ENCODE results near the gene CAMK2B. TPM values are rescaled to one million over a fixed set of nuclear protein-coding genes. Genes with fewer than 3 reads are reported as not detected.

CAMK2B gene
- total and polyA plus RNA-seq, 5 donors from 2014 or later: not detected

DNA sequence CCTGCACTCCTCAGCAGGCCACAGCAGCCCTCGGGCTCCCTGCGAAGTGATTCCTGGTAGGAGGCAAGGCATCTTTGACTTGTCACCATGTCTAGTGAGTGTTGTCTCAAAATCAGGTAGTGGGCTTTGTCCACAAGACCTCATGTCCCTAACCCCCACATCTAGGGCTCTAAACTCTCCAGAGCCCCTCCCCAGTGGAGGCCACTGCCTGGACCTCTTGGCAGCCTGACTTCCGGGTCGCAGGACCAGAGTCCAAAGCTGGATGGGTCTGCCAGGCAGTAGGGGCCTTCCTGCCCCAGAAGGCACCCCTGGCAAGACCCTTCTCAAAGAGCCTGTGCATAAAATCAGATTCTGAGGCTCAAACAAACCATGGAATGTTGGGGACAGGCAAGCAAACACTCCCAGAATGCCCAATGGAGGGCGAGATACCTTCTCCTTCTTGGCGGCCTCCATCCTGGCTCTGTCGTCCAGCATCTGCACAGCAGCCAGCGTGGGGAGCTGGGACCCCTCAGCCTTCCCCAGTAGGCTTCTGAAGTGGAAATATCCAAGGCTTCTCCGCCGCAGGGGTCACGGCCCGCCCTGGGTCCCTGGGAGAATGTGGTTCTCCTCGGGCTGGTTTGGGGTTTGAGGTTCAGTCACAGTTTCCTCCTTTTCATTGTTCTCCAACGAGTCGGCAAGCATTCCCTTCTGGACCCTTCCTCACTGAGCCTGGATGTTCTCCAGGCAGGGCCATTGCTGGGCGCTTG is 136.7 kb downstream of the CAMK2B start:
- H3K9me3 ChIP-seq (ENCODE audit: control insufficient read depth in 2 of 2, low read length in 2 of 2): no peaks in the 10 kb centered on the region
- ATAC-seq (ENCODE audit: low read depth in 2 of 2) (no peak), DNase-seq (no peak)
- H3K27ac ChIP-seq (ENCODE audit: insufficient read depth, low read length, poor library complexity, severe bottlenecking): no peak overlapping the region
- Mint-ChIP-seq H3K27me3 (peaks cover 16% of the 10 kb centered on the region), H3K4me1 (no peaks in the 10 kb centered on the region), H3K36me3 (no peaks in the 10 kb centered on the region), H3K4me3 (no peak overlapping the region), H3K27ac (peak overlapping the region in 1 of 3 donors; percentile 76), H3K9me3 (no peaks in the 10 kb centered on the region)
- no peaks in the 10 kb centered on the region for H3K36me3 ChIP-seq (ENCODE audit: control insufficient read depth, insufficient read depth, low read length)
- H3K4me3 ChIP-seq (ENCODE audit: low read depth, low read length): no peak overlapping the region
- no peaks in the 10 kb centered on the region for H3K4me1 ChIP-seq (ENCODE audit: control insufficient read depth, insufficient read depth, low read length, poor library complexity, severe bottlenecking)
- peaks cover 2% of the 10 kb centered on the region for H3K27me3 ChIP-seq (ENCODE audit: control insufficient read depth, insufficient read depth, low read length)

GRCh38 chr7:44187636-44188416 is 137.6 kb downstream of the CAMK2B start:
- no peaks in the 10 kb centered on the region for H3K4me1 ChIP-seq (ENCODE audit: control insufficient read depth, insufficient read depth, low read length, poor library complexity, severe bottlenecking)
- Mint-ChIP-seq H3K36me3 (no peaks in the 10 kb centered on the region), H3K4me3 (no peak overlapping the region), H3K4me1 (no peaks in the 10 kb centered on the region), H3K27ac (peak overlapping the region in 1 of 3 donors; percentile 76), H3K27me3 (peaks cover 10% of the 10 kb centered on the region), H3K9me3 (peaks cover 0 to 4% (median 2%) of the 10 kb centered on the region in 7 donors)
- no peaks in the 10 kb centered on the region for H3K36me3 ChIP-seq (ENCODE audit: control insufficient read depth, insufficient read depth, low read length)
- DNase-seq (no peak), ATAC-seq (ENCODE audit: low read depth in 2 of 2) (no peak)
- peaks cover 0 to 4% of the 10 kb centered on the region in 2 experiments for H3K9me3 ChIP-seq (ENCODE audit: control insufficient read depth in 2 of 2, low read length in 2 of 2)
- peaks cover 2% of the 10 kb centered on the region for H3K27me3 ChIP-seq (ENCODE audit: control insufficient read depth, insufficient read depth, low read length)
- no peak overlapping the region for H3K4me3 ChIP-seq (ENCODE audit: low read depth, low read length)
- H3K27ac ChIP-seq (ENCODE audit: insufficient read depth, low read length, poor library complexity, severe bottlenecking): no peak overlapping the region

GRCh38 chr7:44186736-44187135 is 138.7 kb downstream of the CAMK2B start:
- no peaks in the 10 kb centered on the region for H3K4me1 Mint-ChIP-seq
- no peak overlapping the region for H3K4me3 Mint-ChIP-seq
- no peaks in the 10 kb centered on the region for H3K36me3 Mint-ChIP-seq
- no peak overlapping the region for H3K27ac Mint-ChIP-seq
- no peak for ATAC-seq (ENCODE audit: low read depth in 2 of 2)
- peaks cover 0 to 12% (median 4%) of the 10 kb centered on the region in 7 donors for H3K9me3 Mint-ChIP-seq
- peaks cover 7% of the 10 kb centered on the region for H3K27me3 Mint-ChIP-seq
- no peaks in the 10 kb centered on the region for H3K36me3 ChIP-seq (ENCODE audit: control insufficient read depth, insufficient read depth, low read length)
- H3K27me3 ChIP-seq (ENCODE audit: control insufficient read depth, insufficient read depth, low read length): peaks cover 5% of the 10 kb centered on the region
- H3K4me3 ChIP-seq (ENCODE audit: low read depth, low read length): no peak overlapping the region
- H3K4me1 ChIP-seq (ENCODE audit: control insufficient read depth, insufficient read depth, low read length, poor library complexity, severe bottlenecking): no peaks in the 10 kb centered on the region
- H3K27ac ChIP-seq (ENCODE audit: insufficient read depth, low read length, poor library complexity, severe bottlenecking): no peak overlapping the region
- no peak for DNase-seq
- peaks cover 7% of the 10 kb centered on the region in 2 experiments for H3K9me3 ChIP-seq (ENCODE audit: control insufficient read depth in 2 of 2, low read length in 2 of 2)

- peaks cover 0 to 12% (median 4%) of the 10 kb centered on the region in 7 donors for H3K9me3 Mint-ChIP-seq
- Histone ChIP-seq H3K9me3 (ENCODE audit: control insufficient read depth in 2 of 2, low read length in 2 of 2) (peaks cover 7% of the 10 kb centered on the region in 2 experiments), H3K4me1 (ENCODE audit: control insufficient read depth, insufficient read depth, low read length, poor library complexity, severe bottlenecking) (no peaks in the 10 kb centered on the region), H3K27me3 (ENCODE audit: control insufficient read depth, insufficient read depth, low read length) (peaks cover 5% of the 10 kb centered on the region), H3K36me3 (ENCODE audit: control insufficient read depth, insufficient read depth, low read length) (no peaks in the 10 kb centered on the region), H3K27ac (ENCODE audit: insufficient read depth, low read length, poor library complexity, severe bottlenecking) (no peak overlapping the region), H3K4me3 (ENCODE audit: low read depth, low read length) (no peak overlapping the region)
- no peak overlapping the region for H3K27ac Mint-ChIP-seq
- H3K4me3 Mint-ChIP-seq: no peak overlapping the region
- DNase-seq (no peak), ATAC-seq (ENCODE audit: low read depth in 2 of 2) (no peak)
- H3K27me3 Mint-ChIP-seq: no peaks in the 10 kb centered on the region
- no peaks in the 10 kb centered on the region for H3K4me1 Mint-ChIP-seq
- H3K36me3 Mint-ChIP-seq: no peaks in the 10 kb centered on the region
These were observed 139.7 kb downstream of the CAMK2B start for GRCh38 chr7:44185729-44186128.

DNA sequence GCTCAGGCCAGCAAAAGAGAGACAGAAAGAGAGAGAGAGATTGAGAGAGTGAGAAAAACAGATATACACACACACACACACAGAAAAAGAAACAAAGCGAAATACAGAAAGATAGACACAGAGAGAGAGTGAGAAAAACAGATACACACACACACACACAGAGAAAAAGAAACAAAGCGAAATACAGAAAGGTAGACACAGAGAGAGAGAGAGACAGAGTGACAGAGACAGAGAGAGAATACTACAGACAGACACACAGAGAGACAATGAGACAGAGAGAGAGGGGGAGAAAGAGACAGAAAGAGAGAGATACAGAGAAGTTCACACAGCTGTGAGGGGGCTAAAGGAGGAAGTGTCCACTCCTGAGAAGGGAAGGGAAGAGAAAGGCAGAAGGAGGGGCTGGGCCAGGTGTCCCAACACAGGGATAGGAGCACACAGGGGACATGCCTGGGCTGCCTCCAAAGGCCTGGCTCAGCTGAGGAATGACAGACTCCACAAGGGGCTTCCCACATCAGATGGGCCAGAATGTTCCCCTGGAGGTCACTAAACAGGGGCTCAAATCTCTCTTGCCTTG is 140.4 kb downstream of the CAMK2B start:
- Histone ChIP-seq H3K27me3 (ENCODE audit: control insufficient read depth, insufficient read depth, low read length) (peaks cover 5% of the 10 kb centered on the region), H3K36me3 (ENCODE audit: control insufficient read depth, insufficient read depth, low read length) (no peaks in the 10 kb centered on the region), H3K9me3 (ENCODE audit: control insufficient read depth in 2 of 2, low read length in 2 of 2) (peaks cover 7% of the 10 kb centered on the region in 2 experiments), H3K4me3 (ENCODE audit: low read depth, low read length) (no peak overlapping the region), H3K4me1 (ENCODE audit: control insufficient read depth, insufficient read depth, low read length, poor library complexity, severe bottlenecking) (no peaks in the 10 kb centered on the region), H3K27ac (ENCODE audit: insufficient read depth, low read length, poor library complexity, severe bottlenecking) (no peak overlapping the region)
- H3K27me3 Mint-ChIP-seq: no peaks in the 10 kb centered on the region
- DNase-seq: no peak
- H3K27ac Mint-ChIP-seq: peak overlapping the region in 1 of 3 donors; percentile 21
- H3K4me1 Mint-ChIP-seq: no peaks in the 10 kb centered on the region
- H3K36me3 Mint-ChIP-seq: no peaks in the 10 kb centered on the region
- peaks cover 0 to 12% (median 4%) of the 10 kb centered on the region in 7 donors for H3K9me3 Mint-ChIP-seq
- no peak for ATAC-seq (ENCODE audit: low read depth in 2 of 2)
- H3K4me3 Mint-ChIP-seq: no peak overlapping the region

- Mint-ChIP-seq H3K36me3 (peaks cover under 1% of the 10 kb centered on the region), H3K27ac (no peak overlapping the region), H3K27me3 (peaks cover 2% of the 10 kb centered on the region), H3K4me1 (no peaks in the 10 kb centered on the region), H3K4me3 (no peak overlapping the region), H3K9me3 (peaks cover 0 to 12% (median 4%) of the 10 kb centered on the region in 7 donors)
- no peak for ATAC-seq (ENCODE audit: low read depth in 2 of 2)
- no peak overlapping the region for H3K27ac ChIP-seq (ENCODE audit: insufficient read depth, low read length, poor library complexity, severe bottlenecking)
- no peak for DNase-seq
- H3K36me3 ChIP-seq (ENCODE audit: control insufficient read depth, insufficient read depth, low read length): no peaks in the 10 kb centered on the region
- no peak overlapping the region for H3K4me3 ChIP-seq (ENCODE audit: low read depth, low read length)
- H3K27me3 ChIP-seq (ENCODE audit: control insufficient read depth, insufficient read depth, low read length): peaks cover 7% of the 10 kb centered on the region
- H3K4me1 ChIP-seq (ENCODE audit: control insufficient read depth, insufficient read depth, low read length, poor library complexity, severe bottlenecking): no peaks in the 10 kb centered on the region
- peaks cover 7% of the 10 kb centered on the region in 2 experiments for H3K9me3 ChIP-seq (ENCODE audit: control insufficient read depth in 2 of 2, low read length in 2 of 2)
These were observed 141.1 kb downstream of the CAMK2B start for GRCh38 chr7:44184206-44184872.

DNA sequence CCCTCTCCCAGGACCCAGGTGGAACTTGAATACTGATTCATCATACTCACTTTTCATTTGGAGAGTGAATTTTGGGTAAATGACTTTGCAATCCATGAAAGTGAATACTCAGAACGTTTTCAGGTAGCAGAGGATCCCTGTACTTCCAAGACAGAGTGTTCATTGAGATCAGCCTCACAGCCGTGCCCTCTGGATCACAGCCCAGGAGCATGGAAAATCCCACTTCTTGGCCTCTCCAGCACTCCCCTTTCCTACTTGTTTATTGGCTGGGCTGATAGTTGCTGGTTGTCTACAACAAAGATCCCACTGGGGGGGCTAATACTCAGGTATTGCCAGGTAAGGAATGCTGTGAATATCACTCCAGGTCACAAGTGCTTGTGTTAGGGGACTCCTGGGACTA is 142.0 kb downstream of the CAMK2B start:
- Histone ChIP-seq H3K27ac (ENCODE audit: insufficient read depth, low read length, poor library complexity, severe bottlenecking) (no peak overlapping the region), H3K27me3 (ENCODE audit: control insufficient read depth, insufficient read depth, low read length) (peaks cover 9% of the 10 kb centered on the region), H3K4me3 (ENCODE audit: low read depth, low read length) (no peak overlapping the region), H3K9me3 (ENCODE audit: control insufficient read depth in 2 of 2, low read length in 2 of 2) (peaks cover 7% of the 10 kb centered on the region in 2 experiments), H3K36me3 (ENCODE audit: control insufficient read depth, insufficient read depth, low read length) (no peaks in the 10 kb centered on the region), H3K4me1 (ENCODE audit: control insufficient read depth, insufficient read depth, low read length, poor library complexity, severe bottlenecking) (no peaks in the 10 kb centered on the region)
- no peak for ATAC-seq (ENCODE audit: low read depth in 2 of 2)
- H3K9me3 Mint-ChIP-seq: peaks cover 0 to 12% (median 4%) of the 10 kb centered on the region in 7 donors
- H3K27ac Mint-ChIP-seq: no peak overlapping the region
- no peak for DNase-seq
- peaks cover 6% of the 10 kb centered on the region for H3K27me3 Mint-ChIP-seq
- peaks cover 5% of the 10 kb centered on the region for H3K36me3 Mint-ChIP-seq
- no peak overlapping the region for H3K4me3 Mint-ChIP-seq
- no peaks in the 10 kb centered on the region for H3K4me1 Mint-ChIP-seq

All from CD4-positive, CD25-positive, alpha-beta regulatory T cell (primary cell).